Loucy (cell line): Measurements from ENCODE around the gene AP3B2.

Source experiments
- H2AFZ ChIP-seq: fragments of 200-600 bp; sonication (generic); 2 replicates; pipeline ENCODE4 v1.6.0; 2016; ENCODE audit warnings: antibody characterized with exemption, mild to moderate bottlenecking, low read length, moderate library complexity
- H3F3A ChIP-seq: fragments of 200-600 bp; 2 replicates; pipeline ENCODE4 v1.6.0; 2016; ENCODE audit warnings: antibody characterized with exemption, low read depth, mild to moderate bottlenecking
- H3K27me3 ChIP-seq: fragments of 200-600 bp; sonication (generic); 2 replicates; pipeline ENCODE4 v1.6.1; 2014; ENCODE audit warnings: low read length, mild to moderate bottlenecking; ENCODE audit not compliant: insufficient read depth, poor library complexity, severe bottlenecking
- H3K36me3 ChIP-seq: fragments of 200-600 bp; sonication (generic); 2 replicates; pipeline ENCODE4 v1.6.1; 2016; ENCODE audit warnings: low read length; ENCODE audit not compliant: insufficient read depth
- H3K4me1 ChIP-seq: fragments of 200-600 bp; sonication (generic); 2 replicates; pipeline ENCODE4 v1.5.1; 2014; ENCODE audit warnings: low read length, mild to moderate bottlenecking; ENCODE audit not compliant: insufficient read depth, poor library complexity, severe bottlenecking
- H3K4me2 ChIP-seq: fragments of 200-600 bp; sonication (generic); 2 replicates; pipeline ENCODE4 v1.6.0; 2014; ENCODE audit warnings: antibody characterized with exemption, low read length, low read depth, mild to moderate bottlenecking; ENCODE audit not compliant: poor library complexity, severe bottlenecking
- H3K4me3 ChIP-seq: fragments of 200-600 bp; sonication (generic); 2 replicates; pipeline ENCODE4 v1.5.1; 2014; ENCODE audit warnings: low read length, mild to moderate bottlenecking, mixed read lengths; ENCODE audit not compliant: poor library complexity, severe bottlenecking
- H3K79me2 ChIP-seq: fragments of 200-600 bp; sonication (generic); 2 replicates; pipeline ENCODE4 v1.6.1; 2014; ENCODE audit warnings: low read length; ENCODE audit not compliant: insufficient read depth
- H3K9ac ChIP-seq: fragments of 200-600 bp; sonication (generic); 2 replicates; pipeline ENCODE4 v1.6.0; 2014; ENCODE audit warnings: mild to moderate bottlenecking, low read depth, low read length, moderate library complexity; ENCODE audit not compliant: poor library complexity, severe bottlenecking
- H3K9me2 ChIP-seq: fragments of 200-600 bp; sonication (generic); replicated peaks from 2 replicates; pipeline ENCODE4 v1.6.1; 2016; ENCODE audit warnings: low read depth, low read length, mixed read lengths
- H3K9me3 ChIP-seq: fragments of 200-600 bp; sonication (generic); 2 replicates; pipeline ENCODE4 v1.6.1; 2014; ENCODE audit warnings: mild to moderate bottlenecking, antibody characterized with exemption, low read length, low read depth; ENCODE audit not compliant: insufficient read depth
- H4K20me1 ChIP-seq: fragments of 200-600 bp; sonication (generic); 2 replicates; pipeline ENCODE4 v1.6.0; 2014; ENCODE audit warnings: antibody characterized with exemption, low read length, mild to moderate bottlenecking; ENCODE audit not compliant: insufficient read depth, poor library complexity, severe bottlenecking
- EZH2phosphoT487 ChIP-seq: fragments of 200-600 bp; IDR thresholded peaks from 2 replicates; pipeline ENCODE4 v1.6.1; 2018; ENCODE audit warnings: antibody characterized with exemption, mild to moderate bottlenecking, moderate library complexity, borderline replicate concordance
- TF ChIP-seq, protein P1 (sequence below): fragments of 200-600 bp; sonication (generic); conservative IDR thresholded peaks from 2 replicates; pipeline ENCODE4 v1.5.1; 2014; ENCODE audit warnings: mild to moderate bottlenecking, antibody characterized with exemption, low read length

AP3B2 gene

DNA sequence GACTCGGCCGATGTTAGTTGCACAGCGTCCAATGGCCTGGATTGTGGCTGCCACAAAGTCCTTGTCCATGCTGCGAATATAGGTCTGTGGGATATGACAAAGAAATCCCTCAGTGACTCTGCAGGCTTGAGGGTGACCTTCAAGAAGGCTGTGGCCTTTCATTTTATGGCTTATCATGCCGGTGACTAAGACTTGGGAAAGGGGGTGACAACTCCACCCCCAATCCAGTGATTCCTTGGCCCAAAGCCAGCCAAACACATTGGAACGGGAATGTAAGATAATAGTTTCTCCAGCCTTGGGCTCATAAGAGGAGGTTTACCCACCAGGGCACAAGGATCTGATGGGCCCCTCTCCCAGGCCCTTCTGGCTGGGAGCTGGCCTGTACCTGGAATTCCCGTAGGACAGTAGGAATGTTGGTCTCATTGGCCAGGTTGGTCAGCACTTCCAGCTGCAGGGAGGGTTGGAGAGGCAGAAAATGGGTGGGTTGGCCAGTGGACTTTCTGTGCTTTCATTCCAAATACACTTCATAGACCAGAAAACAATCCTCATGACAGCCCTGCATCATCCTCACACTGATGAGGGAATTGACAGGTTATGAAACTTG lies 31.9 kb downstream of the AP3B2 start:
- Histone ChIP-seq H3K27me3 (no peaks in the 10 kb centered on the region), H3K4me2 (no peak overlapping the region), H3K9me3 (no peaks in the 10 kb centered on the region), H3F3A (no peaks in the 10 kb centered on the region), H4K20me1 (no peaks in the 10 kb centered on the region), H3K4me1 (no peaks in the 10 kb centered on the region), H3K9me2 (no peaks in the 10 kb centered on the region), H3K36me3 (no peaks in the 10 kb centered on the region), H2AFZ (no peak overlapping the region), H3K4me3 (no peak overlapping the region), H3K79me2 (no peaks in the 10 kb centered on the region), H3K9ac (no peak overlapping the region)
- no peak for TF ChIP-seq EZH2phosphoT487
- TF ChIP-seq, protein P1, sequence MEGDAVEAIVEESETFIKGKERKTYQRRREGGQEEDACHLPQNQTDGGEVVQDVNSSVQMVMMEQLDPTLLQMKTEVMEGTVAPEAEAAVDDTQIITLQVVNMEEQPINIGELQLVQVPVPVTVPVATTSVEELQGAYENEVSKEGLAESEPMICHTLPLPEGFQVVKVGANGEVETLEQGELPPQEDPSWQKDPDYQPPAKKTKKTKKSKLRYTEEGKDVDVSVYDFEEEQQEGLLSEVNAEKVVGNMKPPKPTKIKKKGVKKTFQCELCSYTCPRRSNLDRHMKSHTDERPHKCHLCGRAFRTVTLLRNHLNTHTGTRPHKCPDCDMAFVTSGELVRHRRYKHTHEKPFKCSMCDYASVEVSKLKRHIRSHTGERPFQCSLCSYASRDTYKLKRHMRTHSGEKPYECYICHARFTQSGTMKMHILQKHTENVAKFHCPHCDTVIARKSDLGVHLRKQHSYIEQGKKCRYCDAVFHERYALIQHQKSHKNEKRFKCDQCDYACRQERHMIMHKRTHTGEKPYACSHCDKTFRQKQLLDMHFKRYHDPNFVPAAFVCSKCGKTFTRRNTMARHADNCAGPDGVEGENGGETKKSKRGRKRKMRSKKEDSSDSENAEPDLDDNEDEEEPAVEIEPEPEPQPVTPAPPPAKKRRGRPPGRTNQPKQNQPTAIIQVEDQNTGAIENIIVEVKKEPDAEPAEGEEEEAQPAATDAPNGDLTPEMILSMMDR, result no peak

- H3K79me2 ChIP-seq, result no peaks in the 10 kb centered on the region
- H3K4me3 ChIP-seq, result no peak overlapping the region
- no peak for TF ChIP-seq EZH2phosphoT487
- TF ChIP-seq, protein P1, result no peak
- H3K4me1 ChIP-seq, result no peaks in the 10 kb centered on the region
- H3K36me3 ChIP-seq, result no peaks in the 10 kb centered on the region
- H3K4me2 ChIP-seq, result no peak overlapping the region
- H3F3A ChIP-seq, result no peaks in the 10 kb centered on the region
- no peak overlapping the region for H2AFZ ChIP-seq
- H3K9ac ChIP-seq, result no peak overlapping the region
- H3K9me2 ChIP-seq, result no peaks in the 10 kb centered on the region
- no peaks in the 10 kb centered on the region for H3K9me3 ChIP-seq
- no peaks in the 10 kb centered on the region for H3K27me3 ChIP-seq
- no peaks in the 10 kb centered on the region for H4K20me1 ChIP-seq
These were observed 34.8 kb downstream of the AP3B2 start for GRCh38 chr15:82674873-82675272.

- Histone ChIP-seq H3K27me3 (no peaks in the 10 kb centered on the region), H3K36me3 (no peaks in the 10 kb centered on the region), H3K4me1 (no peaks in the 10 kb centered on the region), H3K79me2 (no peaks in the 10 kb centered on the region), H3F3A (no peaks in the 10 kb centered on the region), H3K9ac (no peak overlapping the region), H3K4me3 (no peak overlapping the region), H4K20me1 (no peaks in the 10 kb centered on the region), H2AFZ (no peak overlapping the region), H3K4me2 (no peak overlapping the region), H3K9me3 (peaks cover 2% of the 10 kb centered on the region; the same call in 1 of the 2 replicates), H3K9me2 (no peaks in the 10 kb centered on the region)
- TF ChIP-seq EZH2phosphoT487, result no peak
- TF ChIP-seq, protein P1, result no peak
These were observed 39.0 kb downstream of the AP3B2 start for GRCh38 chr15:82670699-82671098.
